HG03175 (cell line): ENCODE data around the gene ARL14.
A peak's percentile ranks its signal among the peaks of the same experiment; 100 is the strongest.

Source experiments
- ATAC-seq: cut with Tn5 transposase; IDR thresholded peaks from one replicate; pipeline ENCODE4 v1.9.1; 2021; ENCODE audit warnings: mild to moderate bottlenecking, moderate library complexity; ENCODE audit not compliant: unreplicated experiment

Gene ARL14

DNA sequence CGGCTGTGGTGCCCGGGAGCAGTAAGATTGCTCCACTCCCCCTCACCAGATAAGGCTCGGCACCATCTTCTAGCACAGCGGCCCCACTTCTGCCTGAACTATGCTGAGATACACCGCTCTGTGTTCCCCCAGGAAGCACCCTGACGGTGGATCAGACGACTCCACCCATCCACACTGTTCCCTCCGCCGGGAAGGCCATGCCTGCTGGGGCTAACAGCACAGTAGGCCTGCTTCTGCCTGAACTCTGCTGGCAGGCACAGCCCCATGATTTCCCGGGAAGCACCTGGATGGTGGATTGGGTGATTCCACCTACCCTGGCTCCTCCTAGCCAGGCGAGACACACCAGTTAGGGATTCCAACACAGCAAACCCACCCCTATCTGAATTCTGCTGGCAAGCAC is 42.8 kb downstream of the ARL14 start:
- peak; percentile 4 for ATAC-seq

DNA sequence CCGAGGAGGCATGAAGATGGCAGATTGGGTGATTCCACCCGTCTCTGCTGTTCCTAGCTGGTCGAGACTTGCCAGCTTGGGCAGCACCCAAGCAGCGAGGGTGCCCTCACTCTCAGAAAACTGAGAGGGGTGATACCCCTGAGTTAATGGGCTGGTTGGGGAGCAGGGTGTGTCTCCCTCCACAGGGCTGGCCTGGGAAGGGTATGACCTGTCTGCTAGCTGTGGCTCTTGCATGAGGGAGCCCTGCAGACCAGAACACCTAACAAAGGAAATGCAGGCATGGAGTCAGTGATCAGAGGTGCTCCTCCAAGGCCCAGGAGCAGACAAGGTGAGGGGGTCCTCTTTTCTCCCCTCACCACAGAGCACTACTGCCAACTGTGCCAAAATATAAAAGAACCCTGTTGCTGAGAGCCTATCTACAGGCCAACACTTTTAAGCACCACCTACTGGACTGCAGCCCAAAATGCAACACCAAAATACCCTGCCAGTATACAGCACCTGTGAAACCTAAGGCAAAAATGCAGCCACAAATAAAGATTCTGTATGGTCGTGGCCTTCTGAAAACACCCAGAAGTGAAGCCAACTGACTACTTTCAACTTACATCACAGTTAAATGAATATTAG is 43.3 kb downstream of the ARL14 start:
- peak; percentile 76 for ATAC-seq

DNA sequence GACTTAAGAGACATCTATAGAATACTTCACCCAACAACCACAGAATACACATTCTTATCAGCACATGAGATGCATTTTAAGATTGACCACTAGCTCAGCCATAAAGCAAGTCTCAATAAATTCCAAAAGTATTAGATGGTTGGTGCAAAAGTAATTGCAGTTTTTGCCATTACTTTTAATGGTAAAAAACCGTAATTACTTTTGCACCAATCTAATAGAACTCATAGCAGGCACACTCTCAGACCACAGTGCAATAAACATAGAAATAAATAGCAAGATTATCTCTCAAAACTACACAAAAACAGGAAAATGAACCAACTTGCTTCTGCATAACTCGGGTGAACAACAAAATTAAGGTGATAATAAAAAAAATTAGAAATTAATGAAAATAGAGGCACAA is 45.4 kb downstream of the ARL14 start:
- ATAC-seq: no peak

DNA sequence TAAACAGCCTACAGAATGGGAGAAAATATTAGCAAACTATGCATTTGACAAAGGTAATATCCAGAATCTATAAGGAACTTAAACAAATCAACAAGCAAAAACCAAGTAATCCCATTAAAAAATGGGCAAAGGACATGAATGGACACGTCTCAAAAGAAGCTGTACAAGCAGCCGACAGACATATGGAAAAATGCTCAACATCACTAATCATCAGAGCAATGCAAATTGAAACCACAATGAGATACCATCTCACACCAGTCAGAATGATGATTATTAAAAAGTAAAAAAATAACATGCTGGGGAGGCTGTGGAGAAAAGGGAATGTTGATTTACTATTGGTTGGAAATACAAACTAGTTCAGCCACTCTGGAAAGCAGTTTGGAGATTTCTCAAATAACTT is 48.4 kb downstream of the ARL14 start:
- ATAC-seq: no peak
